ENCODE data around the gene PSTPIP1. TPM values are rescaled to one million over a fixed set of nuclear protein-coding genes. Genes with fewer than 3 reads are reported as not detected.

Gene PSTPIP1
- total RNA-seq, 3 donors from 2014 or later, result 2.6 to 11.0 (median 3.9) TPM

DNA sequence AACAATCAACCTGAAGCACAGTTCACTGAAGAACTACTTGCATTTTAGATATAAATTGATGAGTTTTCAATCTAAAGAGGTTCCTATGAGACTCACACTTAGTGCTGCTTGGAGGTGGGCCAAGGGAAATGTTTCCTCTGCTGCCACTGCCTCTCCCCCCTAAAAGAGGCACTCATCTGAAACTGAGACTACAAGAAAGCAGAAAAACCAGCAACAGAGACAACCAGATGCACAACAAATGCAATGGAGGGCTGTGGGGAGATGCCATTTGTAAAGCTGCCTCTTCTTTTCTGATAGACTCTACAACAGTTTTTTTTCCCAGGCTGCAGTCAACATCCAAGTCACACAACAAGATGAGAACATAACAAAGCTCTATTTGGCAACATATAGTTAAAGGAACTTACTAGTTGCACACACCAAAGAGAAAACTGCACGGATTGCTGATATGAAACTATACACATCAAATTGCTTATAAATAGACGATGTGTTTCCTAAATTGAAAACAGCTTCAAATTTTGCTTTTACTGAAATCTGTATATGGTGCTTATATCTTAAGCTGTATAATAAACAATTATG is 64.9 kb downstream of the PSTPIP1 start:
- H3K36me3 ChIP-seq, result no peaks in the 10 kb centered on the region
- H3K4me3 ChIP-seq, result no peak overlapping the region
- intact Hi-C loops (cut with DNase I; ENCODE audit: low total_unique reads), result no loop called here
- H3K27ac ChIP-seq, result no peak overlapping the region
- peaks cover 0 to 7% of the 10 kb centered on the region in 2 donors for H3K4me1 ChIP-seq
- no peaks in the 10 kb centered on the region for H3K9me3 ChIP-seq
- no peaks in the 10 kb centered on the region for H3K27me3 ChIP-seq
- no peak for DNase-seq (ENCODE audit: low spot score in 2 of 2)
- TF ChIP-seq POLR2A (IDR thresholded peaks at IDR 0.05), result no peak
- TF ChIP-seq, protein P1, sequence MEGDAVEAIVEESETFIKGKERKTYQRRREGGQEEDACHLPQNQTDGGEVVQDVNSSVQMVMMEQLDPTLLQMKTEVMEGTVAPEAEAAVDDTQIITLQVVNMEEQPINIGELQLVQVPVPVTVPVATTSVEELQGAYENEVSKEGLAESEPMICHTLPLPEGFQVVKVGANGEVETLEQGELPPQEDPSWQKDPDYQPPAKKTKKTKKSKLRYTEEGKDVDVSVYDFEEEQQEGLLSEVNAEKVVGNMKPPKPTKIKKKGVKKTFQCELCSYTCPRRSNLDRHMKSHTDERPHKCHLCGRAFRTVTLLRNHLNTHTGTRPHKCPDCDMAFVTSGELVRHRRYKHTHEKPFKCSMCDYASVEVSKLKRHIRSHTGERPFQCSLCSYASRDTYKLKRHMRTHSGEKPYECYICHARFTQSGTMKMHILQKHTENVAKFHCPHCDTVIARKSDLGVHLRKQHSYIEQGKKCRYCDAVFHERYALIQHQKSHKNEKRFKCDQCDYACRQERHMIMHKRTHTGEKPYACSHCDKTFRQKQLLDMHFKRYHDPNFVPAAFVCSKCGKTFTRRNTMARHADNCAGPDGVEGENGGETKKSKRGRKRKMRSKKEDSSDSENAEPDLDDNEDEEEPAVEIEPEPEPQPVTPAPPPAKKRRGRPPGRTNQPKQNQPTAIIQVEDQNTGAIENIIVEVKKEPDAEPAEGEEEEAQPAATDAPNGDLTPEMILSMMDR (IDR thresholded peaks at IDR 0.05), result no peak
- no peak for TF ChIP-seq POLR2AphosphoS5 (IDR thresholded peaks at IDR 0.05)

DNA sequence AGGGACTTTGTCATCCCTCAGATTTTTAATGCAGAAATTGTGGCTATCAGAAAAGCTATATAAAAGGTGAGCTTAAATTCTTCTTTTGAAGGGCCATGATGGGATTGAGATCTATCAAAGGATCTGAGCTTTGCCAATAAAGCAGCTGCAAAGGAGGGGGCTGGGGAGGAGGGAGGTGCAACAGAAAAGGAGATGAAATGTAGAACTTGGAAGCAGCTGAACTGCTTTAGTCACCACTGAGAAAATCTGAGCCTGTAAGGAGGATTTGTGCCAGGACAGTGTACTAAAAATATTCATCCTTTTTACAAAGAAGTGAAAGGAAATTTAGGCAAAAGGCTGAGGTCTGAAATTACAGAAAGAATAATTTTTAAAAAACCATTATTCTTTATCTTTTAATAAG is 65.6 kb downstream of the PSTPIP1 start:
- Histone ChIP-seq H3K4me3 (no peak overlapping the region), H3K9me3 (no peaks in the 10 kb centered on the region), H3K4me1 (peaks cover 0 to 7% of the 10 kb centered on the region in 2 donors), H3K27me3 (no peaks in the 10 kb centered on the region), H3K36me3 (no peaks in the 10 kb centered on the region), H3K27ac (no peak overlapping the region)
- no peak for TF ChIP-seq POLR2AphosphoS5 (IDR thresholded peaks at IDR 0.05)
- no peak for TF ChIP-seq POLR2A (IDR thresholded peaks at IDR 0.05)
- TF ChIP-seq, protein P1 (IDR thresholded peaks at IDR 0.05), result no peak
- intact Hi-C loops (cut with DNase I; ENCODE audit: low total_unique reads), result no loop called here
- no peak for DNase-seq (ENCODE audit: low spot score in 2 of 2)

DNA sequence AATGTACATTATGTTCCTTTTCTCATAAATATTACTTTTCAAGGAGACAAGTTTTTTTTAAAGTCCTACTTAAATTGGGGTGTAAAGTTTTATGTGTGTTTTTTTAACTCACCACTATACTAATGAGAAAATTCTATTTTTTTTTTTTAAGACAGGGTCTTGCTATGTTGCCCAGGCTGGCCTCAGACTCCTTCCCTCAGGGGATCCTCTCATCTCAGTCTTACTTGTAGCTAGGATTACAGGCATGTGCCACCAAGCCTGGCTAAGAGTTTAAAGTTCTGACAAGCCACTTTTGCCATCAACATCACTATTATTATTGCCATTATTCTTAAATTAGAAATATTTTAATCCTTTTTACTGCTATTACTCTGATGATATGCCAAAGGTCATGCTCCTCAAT is 68.3 kb downstream of the PSTPIP1 start:
- Histone ChIP-seq H3K27me3 (no peaks in the 10 kb centered on the region), H3K36me3 (no peaks in the 10 kb centered on the region), H3K9me3 (no peaks in the 10 kb centered on the region), H3K4me1 (peaks cover 0 to 7% of the 10 kb centered on the region in 2 donors), H3K4me3 (no peak overlapping the region), H3K27ac (no peak overlapping the region)
- no peak for TF ChIP-seq POLR2AphosphoS5 (IDR thresholded peaks at IDR 0.05)
- TF ChIP-seq, protein P1 (IDR thresholded peaks at IDR 0.05), result no peak
- no peak for TF ChIP-seq POLR2A (IDR thresholded peaks at IDR 0.05)
- DNase-seq (ENCODE audit: low spot score in 2 of 2), result no peak
- intact Hi-C loops (cut with DNase I; ENCODE audit: low total_unique reads), result no loop called here

DNA sequence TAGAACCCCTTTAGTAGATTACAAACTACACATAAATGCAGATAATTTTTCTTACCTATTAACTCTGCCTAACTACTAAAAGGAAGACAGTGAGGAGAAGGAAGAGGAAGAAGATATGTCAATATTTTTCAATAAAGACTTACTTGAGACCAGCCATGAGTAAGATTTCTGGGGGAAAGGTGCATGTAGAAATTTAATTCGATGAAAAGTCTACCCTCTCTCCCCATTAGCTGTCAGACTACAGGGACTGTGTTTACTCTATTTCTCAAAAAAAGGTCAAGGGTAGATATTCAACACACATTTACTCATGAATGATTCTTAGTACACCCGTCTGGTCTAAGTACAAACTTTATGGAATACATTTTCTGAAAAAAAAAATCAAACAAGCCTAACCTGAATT is 69.1 kb downstream of the PSTPIP1 start:
- Histone ChIP-seq H3K27ac (no peak overlapping the region), H3K4me1 (peaks cover 0 to 7% of the 10 kb centered on the region in 2 donors), H3K9me3 (no peaks in the 10 kb centered on the region), H3K27me3 (no peaks in the 10 kb centered on the region), H3K36me3 (no peaks in the 10 kb centered on the region), H3K4me3 (no peak overlapping the region)
- TF ChIP-seq, protein P1 (IDR thresholded peaks at IDR 0.05), result no peak
- no peak for TF ChIP-seq POLR2AphosphoS5 (IDR thresholded peaks at IDR 0.05)
- no peak for TF ChIP-seq POLR2A (IDR thresholded peaks at IDR 0.05)
- no peak for DNase-seq (ENCODE audit: low spot score in 2 of 2)
- intact Hi-C loops (cut with DNase I; ENCODE audit: low total_unique reads), result no loop called here

DNA sequence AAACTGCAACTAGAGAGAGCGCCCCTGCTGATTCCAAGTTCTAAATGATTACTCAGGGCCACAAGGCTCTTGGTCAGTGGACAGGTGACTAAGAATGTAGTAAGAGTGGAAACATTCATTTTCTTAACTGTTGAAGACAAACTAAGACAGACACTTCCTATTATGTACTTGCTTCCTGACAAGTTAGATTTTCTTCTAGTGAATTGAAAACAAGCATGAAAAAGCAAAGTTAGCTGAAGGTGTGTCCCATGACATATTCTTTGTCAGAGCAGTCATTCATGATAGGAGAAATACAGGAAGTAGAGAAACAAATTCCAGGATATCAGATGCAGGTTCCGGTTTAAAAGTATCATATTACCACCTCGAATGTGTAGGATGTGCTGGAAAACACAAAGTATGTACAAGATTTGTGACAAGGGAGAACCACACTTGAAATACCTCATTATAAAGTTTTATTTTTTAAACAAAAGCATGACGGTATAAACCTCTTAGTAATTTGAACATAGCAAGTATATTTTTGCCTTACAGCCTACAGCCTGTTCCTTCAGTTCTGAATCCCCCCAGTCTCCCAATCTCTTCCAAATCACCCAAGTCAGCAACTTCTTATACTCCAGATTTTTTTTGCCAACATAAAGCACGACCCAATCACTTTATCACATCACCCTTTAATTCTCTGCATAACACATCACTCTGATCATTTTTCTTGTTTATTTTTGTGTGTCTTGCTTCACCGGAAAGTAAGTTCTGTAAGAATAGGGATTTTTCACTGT is 69.8 kb downstream of the PSTPIP1 start:
- TF ChIP-seq, protein P1 (IDR thresholded peaks at IDR 0.05), result no peak
- TF ChIP-seq POLR2A (IDR thresholded peaks at IDR 0.05) (no peak), POLR2AphosphoS5 (IDR thresholded peaks at IDR 0.05) (no peak)
- Histone ChIP-seq H3K9me3 (no peaks in the 10 kb centered on the region), H3K4me3 (no peak overlapping the region), H3K36me3 (no peaks in the 10 kb centered on the region), H3K27me3 (no peaks in the 10 kb centered on the region), H3K27ac (no peak overlapping the region), H3K4me1 (peaks cover 0 to 7% of the 10 kb centered on the region in 2 donors)
- DNase-seq (ENCODE audit: low spot score in 2 of 2), result no peak
- intact Hi-C loops (cut with DNase I; ENCODE audit: low total_unique reads), result no loop called here

Data from breast epithelium (tissue), 4 donors.